Esophagus muscularis mucosa (tissue), 4 donors: ENCODE data around the gene NOD2. TPM values are rescaled to one million over a fixed set of nuclear protein-coding genes. Genes with fewer than 3 reads are reported as not detected.

Experiments used
- DNase-seq: peaks from one replicate; pipeline ENCODE4 v3.0.0-alpha.2; 2017; ENCODE audit errors: extremely low spot score
- H3K27ac ChIP-seq, 4 donors: fragments of 200-600 bp; sonication (generic); replicated peaks in 1 of 4; 1 replicate in 3 of 4; 2 replicates in 1 of 4; pipeline ENCODE4 v1.5.1; 2016 to 2019; ENCODE audit warnings: mild to moderate bottlenecking in 1 of 4
- H3K27me3 ChIP-seq, 4 donors: fragments of 200-600 bp; sonication (generic); one replicate each; pipeline versions ENCODE4 v1.5.1 to v1.6.0; 2016 to 2019
- H3K36me3 ChIP-seq, 4 donors: fragments of 200-600 bp; sonication (generic); one replicate each; pipeline ENCODE4 v1.5.1; 2016 to 2019
- H3K4me1 ChIP-seq, 4 donors: fragments of 200-600 bp; sonication (generic); one replicate each; pipeline ENCODE4 v1.5.1; 2016 to 2019
- H3K4me3 ChIP-seq, 4 donors: fragments of 200-600 bp; sonication (generic); 1 replicate in 2 of 4; 2 replicates in 2 of 4; pipeline ENCODE4 v1.5.1; 2016 to 2019; ENCODE audit warnings: mild to moderate bottlenecking in 4 of 4, moderate library complexity in 1 of 4
- H3K9me3 ChIP-seq, 4 donors: fragments of 200-600 bp; sonication (generic); 1 replicate in 3 of 4; 2 replicates in 1 of 4; pipeline ENCODE4 v1.5.1; 2016 to 2019
- EP300 ChIP-seq: sonication (generic); formaldehyde crosslinking; IDR thresholded peaks from one replicate; pipeline ENCODE4 v1.6.1; 2017; ENCODE audit warnings: antibody characterized with exemption
- POLR2A ChIP-seq: fragments of 450-650 bp; IDR thresholded peaks from one replicate; pipeline ENCODE4 v1.6.1; 2017; ENCODE audit warnings: antibody characterized with exemption, moderate library complexity, mild to moderate bottlenecking, low read depth
- POLR2AphosphoS5 ChIP-seq, 2 donors: sonication (generic); formaldehyde crosslinking; IDR thresholded peaks; one replicate each; pipeline ENCODE4 v1.6.1; 2017; ENCODE audit warnings: antibody characterized with exemption in 2 of 2
- WGBS: methylation state at CpG from one replicate; pipeline ENCODE4 v1.1.5; 2018; 5-methylcytosine and 5-hydroxymethylcytosine counted together
- intact Hi-C: fragments of 100-400 bp; cut with DNase I; formaldehyde crosslinking; loops from one replicate; pipeline ENCODE4 v1.15.1; 2023
- total RNA-seq, 4 donors: library from RNA; depleted of rRNA; stranded (reverse); fragments of >200 nt; gene quantifications; one replicate each; pipeline versions ENCODE4 v1.1.0 to v1.2.1, GENCODE V29; 2016
- TF ChIP-seq, protein P1 (sequence below), 3 experiments: fragments of 200-600 bp in 2 of 3; fragments of 450-650 bp in 1 of 3; sonication (generic) in 2 of 3; IDR thresholded peaks; one replicate each; pipeline ENCODE4 v1.5.1; 2017 to 2019; ENCODE audit warnings: antibody characterized with exemption in 3 of 3, mild to moderate bottlenecking in 2 of 3, moderate library complexity in 1 of 3

NOD2 gene
- total RNA-seq, 4 donors from 2014 or later, result 1.2 to 6.0 (median 2.5) TPM

DNA sequence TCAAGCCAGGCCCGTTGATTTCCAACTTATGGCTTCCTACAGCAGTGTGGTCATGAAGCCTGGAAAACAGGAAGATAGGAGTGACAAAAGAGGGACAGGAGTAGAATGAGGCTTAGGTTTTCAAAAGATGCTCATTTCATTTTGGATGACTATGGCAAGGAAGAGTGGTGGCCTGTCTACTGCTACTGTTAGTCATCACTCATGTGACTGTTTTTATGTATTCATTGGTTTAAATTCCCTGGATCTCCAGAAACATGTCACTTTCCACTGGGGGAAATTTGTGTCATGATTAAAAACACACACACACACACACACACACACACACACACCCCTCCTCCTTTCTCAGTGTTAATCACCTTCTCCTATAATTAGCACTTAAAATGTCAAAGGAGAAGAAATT, 47.3 kb downstream of the NOD2 start:
- TF ChIP-seq POLR2AphosphoS5 (IDR thresholded peaks at IDR 0.05) (no peak), POLR2A (no peak), EP300 (no peak)
- TF ChIP-seq, protein P1, sequence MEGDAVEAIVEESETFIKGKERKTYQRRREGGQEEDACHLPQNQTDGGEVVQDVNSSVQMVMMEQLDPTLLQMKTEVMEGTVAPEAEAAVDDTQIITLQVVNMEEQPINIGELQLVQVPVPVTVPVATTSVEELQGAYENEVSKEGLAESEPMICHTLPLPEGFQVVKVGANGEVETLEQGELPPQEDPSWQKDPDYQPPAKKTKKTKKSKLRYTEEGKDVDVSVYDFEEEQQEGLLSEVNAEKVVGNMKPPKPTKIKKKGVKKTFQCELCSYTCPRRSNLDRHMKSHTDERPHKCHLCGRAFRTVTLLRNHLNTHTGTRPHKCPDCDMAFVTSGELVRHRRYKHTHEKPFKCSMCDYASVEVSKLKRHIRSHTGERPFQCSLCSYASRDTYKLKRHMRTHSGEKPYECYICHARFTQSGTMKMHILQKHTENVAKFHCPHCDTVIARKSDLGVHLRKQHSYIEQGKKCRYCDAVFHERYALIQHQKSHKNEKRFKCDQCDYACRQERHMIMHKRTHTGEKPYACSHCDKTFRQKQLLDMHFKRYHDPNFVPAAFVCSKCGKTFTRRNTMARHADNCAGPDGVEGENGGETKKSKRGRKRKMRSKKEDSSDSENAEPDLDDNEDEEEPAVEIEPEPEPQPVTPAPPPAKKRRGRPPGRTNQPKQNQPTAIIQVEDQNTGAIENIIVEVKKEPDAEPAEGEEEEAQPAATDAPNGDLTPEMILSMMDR (IDR thresholded peaks at IDR 0.05), result no peak
- Histone ChIP-seq H3K4me3 (peak overlapping the region in 2 of 4 donors; percentile 99), H3K36me3 (peaks cover 0 to under 1% (median 0%) of the 10 kb centered on the region in 4 donors), H3K9me3 (no peaks in the 10 kb centered on the region), H3K27me3 (no peaks in the 10 kb centered on the region), H3K27ac (peak overlapping the region; percentile 84 to 96 (median 94)), H3K4me1 (peaks cover 12 to 40% (median 36%) of the 10 kb centered on the region in 4 donors)
- intact Hi-C loops, result loop anchor here (5.0 to 10.0 kb wide), 2 partner anchors 46 to 373 kb away; partner anchors contain the start of genes BRD7 and NOD2
- WGBS, result 73% methylated on average over 1 of the region's 1 CpG
- no peak for DNase-seq

DNA sequence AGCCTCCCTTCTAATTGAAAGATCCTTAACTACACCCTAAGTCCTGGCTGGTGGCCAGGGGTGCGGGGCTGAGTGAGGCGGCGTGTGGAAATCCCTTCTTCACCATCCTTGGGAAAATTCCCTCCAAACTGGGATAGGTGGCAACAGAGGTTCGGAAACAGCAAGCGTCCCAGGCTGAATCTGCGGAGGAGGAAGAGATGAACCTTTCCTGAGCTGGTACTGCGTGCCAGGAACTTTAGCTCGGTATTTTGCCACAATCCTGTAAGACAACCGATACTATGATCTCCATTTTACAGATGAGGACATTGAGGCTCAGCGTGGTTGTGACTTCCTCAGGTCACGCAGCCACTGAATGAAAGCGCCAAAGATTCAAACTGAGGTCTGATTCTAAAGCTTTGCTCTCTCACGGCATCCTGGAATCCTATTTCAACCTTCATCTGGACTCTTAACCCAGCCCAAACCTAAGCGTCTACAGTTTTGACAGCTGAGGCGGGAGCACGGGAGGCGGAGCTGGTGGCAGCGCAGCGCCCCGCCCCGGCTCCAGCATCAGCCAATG, 47.9 kb downstream of the NOD2 start:
- TF ChIP-seq EP300, result no peak
- TF ChIP-seq, protein P1 (IDR thresholded peaks at IDR 0.05), result no peak
- no peak for TF ChIP-seq POLR2AphosphoS5 (IDR thresholded peaks at IDR 0.05)
- no peak for TF ChIP-seq POLR2A
- WGBS, result 3% methylated on average over 15 of the region's 21 CpGs
- peak overlapping the region; percentile 90 to 99 (median 99) for H3K4me3 ChIP-seq
- H3K4me1 ChIP-seq, result peaks cover 16 to 46% (median 42%) of the 10 kb centered on the region in 4 donors
- peak; percentile 89 for DNase-seq
- H3K27ac ChIP-seq, result peak overlapping the region; percentile 84 to 96 (median 94)
- H3K9me3 ChIP-seq, result no peaks in the 10 kb centered on the region
- H3K36me3 ChIP-seq, result peaks cover 0 to 6% (median 0%) of the 10 kb centered on the region in 4 donors
- no peaks in the 10 kb centered on the region for H3K27me3 ChIP-seq
- intact Hi-C loops, result loop anchor here (5.0 to 10.0 kb wide), 2 partner anchors 47 to 374 kb away; partner anchors contain the start of genes BRD7 and NOD2

DNA sequence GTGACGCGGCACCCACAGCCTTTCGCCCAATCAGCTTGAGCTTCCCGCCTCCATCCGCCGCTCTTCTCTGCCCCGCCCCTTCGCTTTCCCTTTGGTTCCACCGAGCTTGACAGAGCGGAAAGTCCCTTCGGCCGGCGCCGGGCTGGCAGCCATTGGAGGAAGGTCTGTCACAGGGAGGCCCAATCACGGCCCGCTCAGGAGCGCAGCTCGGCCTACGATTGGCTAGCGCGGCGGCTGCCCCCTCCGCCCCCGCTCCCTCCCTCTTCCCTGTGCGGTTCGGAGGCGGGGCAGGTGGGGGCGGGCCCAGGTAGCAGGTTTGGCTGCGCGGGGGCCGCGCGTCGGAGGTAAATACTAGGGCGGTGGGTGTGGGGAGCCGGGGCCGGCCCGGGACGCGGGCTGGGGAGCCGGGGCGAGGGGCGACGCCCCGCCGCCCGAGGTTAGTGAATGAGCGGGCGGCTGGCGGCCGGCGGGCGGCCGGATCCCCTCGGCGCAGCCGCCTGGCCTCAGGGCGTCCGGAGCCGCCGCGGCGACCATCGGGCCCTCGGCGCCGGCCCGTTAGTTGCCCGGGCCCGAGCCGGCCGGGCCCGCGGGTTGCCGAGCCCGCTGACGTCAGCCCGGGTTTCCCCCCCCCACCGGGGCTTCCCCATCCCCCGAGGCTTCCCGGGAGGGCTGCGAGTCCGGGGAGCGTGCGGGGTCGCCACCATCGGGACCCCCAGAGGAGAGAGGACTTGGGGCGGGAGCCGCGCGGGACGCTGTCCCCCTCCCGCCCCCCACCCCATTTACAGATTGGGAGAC, 48.6 kb downstream of the NOD2 start, which contains the start of gene CYLD:
CYLD (plus strand) TSS at position 306 of the 795 bp plus-strand sequence. CDS start 7,613 bp downstream, outside the sequence.
- no peaks in the 10 kb centered on the region for H3K27me3 ChIP-seq
- H3K4me1 ChIP-seq, result peaks cover 19 to 51% (median 47%) of the 10 kb centered on the region in 4 donors
- DNase-seq, result peak; percentile 100
- peak within 1 kb of the TSS; percentile 91 to 96 (median 94) for H3K27ac ChIP-seq
- H3K9me3 ChIP-seq, result no peaks in the 10 kb centered on the region
- intact Hi-C loops, result loop anchor here (5.0 to 10.0 kb wide), 2 partner anchors 47 to 375 kb away; partner anchors contain the start of genes BRD7 and NOD2
- peak within 1 kb of the TSS; percentile 90 to 99 (median 99) for H3K4me3 ChIP-seq
- H3K36me3 ChIP-seq, result peaks cover 0 to 6% (median 0%) of the 10 kb centered on the region in 4 donors
- peak; percentile 81 to 86 for TF ChIP-seq POLR2AphosphoS5 (IDR thresholded peaks at IDR 0.05)
- TF ChIP-seq, protein P1 (IDR thresholded peaks at IDR 0.05), result no peak
- WGBS, result 0% methylated on average over 15 of the region's 93 CpGs

DNA sequence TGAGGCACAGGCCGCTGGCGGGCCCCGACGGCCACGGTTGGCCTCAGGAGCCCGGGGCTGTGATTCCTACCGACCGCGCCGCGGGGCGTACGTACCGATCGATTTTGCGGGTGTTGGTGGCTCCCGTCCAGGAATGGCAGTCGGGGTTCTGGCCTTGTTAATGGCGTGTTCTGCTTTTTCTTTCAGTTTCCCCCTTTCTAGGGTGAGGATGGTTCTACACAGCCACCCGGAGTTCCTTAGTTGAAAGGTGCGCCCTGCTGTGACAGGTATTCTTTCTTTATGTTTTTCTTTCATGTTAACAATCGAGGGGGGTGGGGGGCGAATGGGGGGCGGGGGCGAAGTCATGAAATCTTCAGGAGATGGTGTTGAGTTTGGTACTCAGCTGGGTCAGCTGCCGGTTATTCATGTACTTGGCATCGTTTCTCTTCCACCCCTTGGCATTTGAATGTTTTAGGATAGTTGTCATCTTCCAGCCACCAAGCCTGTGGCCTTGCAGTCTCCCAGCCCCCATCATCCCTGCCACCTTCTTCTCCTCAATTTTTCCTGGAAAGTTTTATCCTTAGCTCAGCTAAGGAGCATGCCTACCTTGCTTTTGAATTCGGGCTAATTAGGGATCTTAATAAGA, 49.3 kb downstream of the NOD2 start:
- intact Hi-C loops, result loop anchor here (5.0 to 10.0 kb wide), 2 partner anchors 48 to 375 kb away; partner anchors contain the start of genes BRD7 and NOD2
- peak overlapping the region; percentile 91 to 96 (median 94) for H3K27ac ChIP-seq
- peak; percentile 89 for DNase-seq
- peaks cover 20 to 58% (median 54%) of the 10 kb centered on the region in 4 donors for H3K4me1 ChIP-seq
- H3K27me3 ChIP-seq, result no peaks in the 10 kb centered on the region
- no peaks in the 10 kb centered on the region for H3K9me3 ChIP-seq
- WGBS, result 2% methylated on average over 25 of the region's 28 CpGs
- peaks cover 0 to 6% (median 0%) of the 10 kb centered on the region in 4 donors for H3K36me3 ChIP-seq
- H3K4me3 ChIP-seq, result peak overlapping the region; percentile 90 to 99 (median 99)
- TF ChIP-seq POLR2AphosphoS5 (IDR thresholded peaks at IDR 0.05) (no peak), EP300 (no peak), POLR2A (no peak)
- TF ChIP-seq, protein P1 (IDR thresholded peaks at IDR 0.05), result no peak
